Mesenchymal stem cell (in vitro differentiated cells and primary cell): ENCODE results near the gene HEG1. TPM values are rescaled to one million over a fixed set of nuclear protein-coding genes. Genes with fewer than 3 reads are reported as not detected.

ENCODE experiments used
- small RNA-seq: library from polyadenylated mRNA; stranded (forward); fragments of <200 nt; extraction: miRNeasy Mini kit (QIAGEN cat#:217004); gene quantifications from one replicate; pipeline ENCODE3, GENCODE V24; 2013; ENCODE audit warnings: low read depth

HEG1 gene

Small RNA genes lying within 50 kb of the gene (small RNA-seq; reads per million reads assigned to genes)
- gene RNA5SP137: not detected
